Stomach (tissue), 9 donors: ENCODE results near the gene C19orf85. TPM values are rescaled to one million over a fixed set of nuclear protein-coding genes. Genes with fewer than 3 reads are reported as not detected.

Source experiments
- DNase-seq, 2 donors: peaks; one replicate each; pipeline versions ENCODE4 v3.0.0 to v3.0.0-alpha.2; 2013 to 2019
- H3K27ac ChIP-seq, 5 donors: fragments of 200-600 bp in 4 of 5; sonication (generic) in 4 of 5; one replicate each; pipeline ENCODE4 v1.5.1; 2013 to 2019; ENCODE audit warnings: mild to moderate bottlenecking in 1 of 5, moderate library complexity in 1 of 5
- H3K27me3 ChIP-seq, 3 donors: fragments of 200-600 bp; sonication (generic); one replicate each; pipeline ENCODE4 v1.5.1; 2017 to 2019; ENCODE audit warnings: mixed run types in 1 of 3
- H3K36me3 ChIP-seq, 4 donors: fragments of 200-600 bp; sonication (generic); 1 replicate in 3 of 4; 2 replicates in 1 of 4; pipeline ENCODE4 v1.5.1; 2016 to 2019
- H3K4me1 ChIP-seq, 4 donors: fragments of 200-600 bp; sonication (generic); one replicate each; pipeline ENCODE4 v1.5.1; 2016 to 2019
- H3K4me3 ChIP-seq, 4 donors: fragments of 200-600 bp; sonication (generic) in 3 of 4; one replicate each; pipeline ENCODE4 v1.5.1; 2016 to 2019; ENCODE audit warnings: mild to moderate bottlenecking in 1 of 4
- H3K9me3 ChIP-seq, 4 donors: fragments of 200-600 bp; sonication (generic); one replicate each; pipeline ENCODE4 v1.5.1; 2016 to 2019
- EP300 ChIP-seq: sonication (generic); formaldehyde crosslinking; IDR thresholded peaks from one replicate; pipeline ENCODE4 v1.6.1; 2017; ENCODE audit warnings: antibody characterized with exemption
- POLR2A ChIP-seq, 4 donors: fragments of 450-650 bp; IDR thresholded peaks; one replicate each; pipeline ENCODE4 v1.6.1; 2016; ENCODE audit warnings: antibody characterized with exemption in 4 of 4, control low read depth in 2 of 4, mild to moderate bottlenecking in 1 of 4, moderate library complexity in 1 of 4
- POLR2AphosphoS5 ChIP-seq, 3 donors: sonication (generic); formaldehyde crosslinking; IDR thresholded peaks; one replicate each; pipeline ENCODE4 v1.6.1; 2016; ENCODE audit warnings: antibody characterized with exemption in 3 of 3
- WGBS, 5 donors: extraction: QIAGEN DNeasy Blood & Tissue Kit in 3 of 5; methylation state at CpG; one replicate each; pipeline versions ENCODE4 v1.1.5 to v1.1.7; 2013 to 2018; 5-methylcytosine and 5-hydroxymethylcytosine counted together
- intact Hi-C: fragments of 100-400 bp; cut with DNase I; formaldehyde crosslinking; loops from one replicate; pipeline ENCODE4 v1.15.1; 2023; ENCODE audit warnings: low total_unique reads
- polyA plus RNA-seq, 3 donors: library from polyadenylated mRNA; stranded (reverse); fragments of 200-250 nt; gene quantifications; one replicate each; pipeline ENCODE4 v1.2.3, GENCODE V29; 2013
- total RNA-seq, 5 donors: library from RNA; depleted of rRNA; stranded (reverse); fragments of >200 nt; gene quantifications; one replicate each; pipeline versions ENCODE4 v1.1.0 to v1.2.3, GENCODE V29; 2014 to 2016
- TF ChIP-seq, protein P1 (sequence below), 7 experiments: fragments of 450-650 bp in 4 of 7; fragments of 200-600 bp in 3 of 7; sonication (generic) in 3 of 7; IDR thresholded peaks; one replicate each; pipeline ENCODE4 v1.5.1; 2016 to 2019; ENCODE audit warnings: antibody characterized with exemption in 7 of 7, control low read depth in 2 of 7, mild to moderate bottlenecking in 1 of 7
- donor health status: healthy with polysubstance abuse.
- donor health status: Bipolar disorder and iron deficiency.
- donor health status: healthy.

C19orf85 gene
- total and polyA plus RNA-seq, 8 donors: 0.23 TPM; not detected in 7

DNA sequence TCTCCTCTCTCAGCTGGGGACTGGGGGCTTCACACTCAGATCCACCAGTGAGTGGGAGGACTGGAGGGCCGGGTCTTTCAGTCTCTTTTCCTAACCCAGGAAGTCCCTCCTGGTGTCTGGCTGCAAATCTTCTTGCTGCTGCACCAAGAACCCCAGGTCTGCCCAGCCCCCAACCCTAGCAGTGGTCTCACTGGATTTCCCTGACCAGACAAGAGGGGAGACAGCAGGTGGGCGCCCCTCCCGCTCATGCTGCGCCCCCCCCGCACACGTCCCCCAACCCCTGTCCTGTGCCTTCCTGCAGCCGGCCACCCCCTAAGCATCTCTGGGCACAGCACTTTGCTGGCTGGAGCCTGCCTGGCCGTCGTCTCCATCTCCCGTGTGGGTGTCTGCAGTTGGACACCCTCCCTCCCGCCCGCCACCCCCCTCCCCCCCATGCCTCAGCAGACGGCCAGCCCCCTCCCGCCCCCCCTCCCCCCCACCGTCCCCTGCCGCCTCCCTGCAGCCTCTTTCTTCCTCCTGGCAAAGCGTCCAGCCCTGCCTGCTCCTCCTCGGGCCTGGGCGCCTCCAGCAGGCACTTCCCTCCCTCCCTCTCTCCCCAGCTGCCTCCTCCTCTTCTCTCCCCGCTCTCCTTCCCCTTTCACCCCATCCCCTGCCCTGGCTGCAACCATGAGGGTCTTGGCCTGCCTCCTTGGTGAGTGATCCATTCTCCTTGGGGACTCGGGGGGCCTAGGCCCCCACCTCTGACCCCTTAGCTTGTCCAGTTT is 23.6 kb upstream of the C19orf85 start, which contains the start of gene SSC5D:
TSS of gene SSC5D (plus strand) at position 513 of the 764 bp plus-strand sequence. CDS start at position 667, 154 bp downstream.
- 13 to 17% (median 14%) methylated on average over 4 to 21 of the region's 21 CpGs for WGBS, 5 donors
- peaks cover 41 to 93% (median 71%) of the 10 kb centered on the region in 4 donors for H3K4me1 ChIP-seq
- peaks cover 0 to 67% (median 10%) of the 10 kb centered on the region in 3 donors for H3K27me3 ChIP-seq
- no peaks in the 10 kb centered on the region for H3K9me3 ChIP-seq
- TF ChIP-seq, protein P1, sequence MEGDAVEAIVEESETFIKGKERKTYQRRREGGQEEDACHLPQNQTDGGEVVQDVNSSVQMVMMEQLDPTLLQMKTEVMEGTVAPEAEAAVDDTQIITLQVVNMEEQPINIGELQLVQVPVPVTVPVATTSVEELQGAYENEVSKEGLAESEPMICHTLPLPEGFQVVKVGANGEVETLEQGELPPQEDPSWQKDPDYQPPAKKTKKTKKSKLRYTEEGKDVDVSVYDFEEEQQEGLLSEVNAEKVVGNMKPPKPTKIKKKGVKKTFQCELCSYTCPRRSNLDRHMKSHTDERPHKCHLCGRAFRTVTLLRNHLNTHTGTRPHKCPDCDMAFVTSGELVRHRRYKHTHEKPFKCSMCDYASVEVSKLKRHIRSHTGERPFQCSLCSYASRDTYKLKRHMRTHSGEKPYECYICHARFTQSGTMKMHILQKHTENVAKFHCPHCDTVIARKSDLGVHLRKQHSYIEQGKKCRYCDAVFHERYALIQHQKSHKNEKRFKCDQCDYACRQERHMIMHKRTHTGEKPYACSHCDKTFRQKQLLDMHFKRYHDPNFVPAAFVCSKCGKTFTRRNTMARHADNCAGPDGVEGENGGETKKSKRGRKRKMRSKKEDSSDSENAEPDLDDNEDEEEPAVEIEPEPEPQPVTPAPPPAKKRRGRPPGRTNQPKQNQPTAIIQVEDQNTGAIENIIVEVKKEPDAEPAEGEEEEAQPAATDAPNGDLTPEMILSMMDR (IDR thresholded peaks at IDR 0.05): no peak
- TF ChIP-seq POLR2A (IDR thresholded peaks at IDR 0.05) (no peak), POLR2AphosphoS5 (IDR thresholded peaks at IDR 0.05) (no peak), EP300 (no peak)
- H3K36me3 ChIP-seq: peaks cover 4 to 11% (median 7%) of the 10 kb centered on the region in 4 donors
- H3K27ac ChIP-seq: peak within 1 kb of the TSS; percentile 48 to 96 (median 85)
- H3K4me3 ChIP-seq: peak within 1 kb of the TSS in 3 of 4 donors; percentile 16 to 33 (median 18)
- intact Hi-C loops: no loop called here
- DNase-seq: peak in 1 of 2 donors; percentile 79

DNA sequence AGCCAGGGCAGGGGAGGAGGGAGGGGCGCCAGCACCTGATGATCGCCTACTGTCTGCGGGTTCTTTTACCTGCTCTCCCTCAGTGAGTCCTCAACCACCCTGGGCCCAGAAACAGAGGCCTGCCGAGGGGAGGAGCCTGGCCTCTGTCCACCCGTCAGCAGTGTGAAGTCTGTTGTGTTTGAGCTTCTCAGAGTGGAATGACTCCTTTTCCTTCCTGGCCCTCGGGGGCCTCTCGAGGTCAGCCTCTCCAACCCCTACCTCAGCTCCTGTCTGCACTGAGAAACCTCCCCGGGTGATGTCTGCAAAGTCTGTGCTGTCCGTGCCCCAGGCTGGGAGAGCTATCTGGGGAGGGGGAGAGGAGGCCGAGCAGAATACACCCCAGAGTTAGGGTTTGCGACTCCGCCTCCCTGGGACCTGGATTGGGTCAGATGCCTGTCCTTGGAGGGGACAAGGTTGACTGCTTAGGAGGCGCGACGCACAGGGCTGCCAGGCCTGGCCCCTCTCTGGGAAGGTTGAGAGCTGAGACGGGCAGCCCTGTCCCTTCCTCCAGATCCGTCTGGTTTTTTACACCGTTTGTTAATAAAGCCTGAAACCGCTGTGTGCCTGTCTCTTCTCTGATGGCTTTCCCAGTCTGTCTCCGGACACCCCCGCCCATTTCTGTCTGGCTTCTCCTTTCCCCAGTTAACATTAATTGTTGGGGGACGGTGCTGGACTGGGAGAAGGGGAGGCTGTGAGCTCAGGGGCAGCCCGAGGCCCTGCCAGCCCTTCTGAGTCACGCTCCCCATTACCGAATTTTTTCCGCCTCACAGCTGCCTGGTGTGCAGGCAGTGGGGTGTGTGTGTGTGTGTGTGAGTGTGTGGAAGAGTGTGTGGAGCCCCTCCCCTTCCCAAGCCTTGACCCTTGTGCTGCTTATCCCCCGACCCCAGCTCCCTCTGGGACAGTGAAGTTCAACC is 22.7 kb upstream of the C19orf85 start:
- H3K36me3 ChIP-seq: peaks cover 12 to 20% (median 15%) of the 10 kb centered on the region in 4 donors
- peaks cover 41 to 85% (median 66%) of the 10 kb centered on the region in 4 donors for H3K4me1 ChIP-seq
- peak overlapping the region; percentile 41 to 96 (median 85) for H3K27ac ChIP-seq
- H3K9me3 ChIP-seq: no peaks in the 10 kb centered on the region
- 25 to 42% (median 33%) methylated on average over 24 to 27 of the region's 27 CpGs for WGBS, 5 donors
- peak overlapping the region in 1 of 4 donors; percentile 1 for H3K4me3 ChIP-seq
- peaks cover 0 to 59% (median 10%) of the 10 kb centered on the region in 3 donors for H3K27me3 ChIP-seq
- TF ChIP-seq EP300 (no peak), POLR2AphosphoS5 (IDR thresholded peaks at IDR 0.05) (peak in 2 of 3 donors; percentile 18 to 25)
- DNase-seq: peak in 1 of 2 donors; percentile 90
- intact Hi-C loops: no loop called here

DNA sequence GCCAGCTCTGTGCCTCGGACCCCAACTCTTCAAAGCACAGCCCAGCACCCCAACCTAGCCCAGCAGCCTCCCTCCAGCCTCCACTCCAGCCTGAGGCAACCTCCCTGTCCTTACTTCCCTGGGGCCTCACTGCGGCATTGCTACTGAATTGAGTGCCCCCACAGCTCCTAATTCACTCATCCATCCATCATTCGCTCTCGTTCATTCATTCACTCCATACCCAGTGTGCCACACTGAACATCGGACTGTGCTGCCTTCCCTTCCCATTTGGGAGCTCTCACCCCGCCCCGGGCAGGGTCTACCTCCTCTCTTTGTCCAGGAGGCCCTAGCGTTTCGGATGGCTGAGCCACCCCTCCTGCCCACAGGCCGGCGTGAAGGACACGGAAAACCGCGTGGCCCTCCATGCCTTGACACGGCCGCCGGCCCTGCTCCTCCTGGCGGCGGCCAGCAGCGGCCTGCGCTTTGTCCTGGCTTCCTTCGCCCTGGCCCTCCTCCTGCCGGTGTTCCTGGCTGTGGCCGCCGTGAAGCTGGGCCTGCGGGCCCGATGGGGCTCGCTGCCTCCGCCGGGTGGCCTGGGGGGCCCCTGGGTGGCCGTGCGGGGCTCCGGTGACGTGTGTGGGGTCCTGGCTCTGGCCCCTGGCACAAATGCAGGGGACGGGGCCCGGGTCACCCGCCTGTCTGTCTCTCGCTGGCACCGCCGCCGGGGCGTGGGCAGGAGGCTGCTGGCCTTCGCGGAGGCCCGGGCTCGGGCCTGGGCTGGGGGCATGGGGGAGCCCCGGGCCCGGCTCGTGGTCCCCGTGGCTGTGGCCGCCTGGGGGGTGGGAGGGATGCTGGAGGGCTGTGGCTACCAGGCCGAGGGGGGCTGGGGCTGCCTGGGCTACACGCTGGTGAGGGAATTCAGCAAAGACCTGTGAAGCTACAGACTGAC is 21.8 kb upstream of the C19orf85 start:
- Histone ChIP-seq H3K4me1 (peaks cover 40 to 75% (median 58%) of the 10 kb centered on the region in 4 donors), H3K36me3 (peaks cover 12 to 29% (median 25%) of the 10 kb centered on the region in 4 donors), H3K27me3 (peaks cover 0 to 49% (median 10%) of the 10 kb centered on the region in 3 donors), H3K27ac (peak overlapping the region; percentile 41 to 96 (median 85)), H3K4me3 (peak overlapping the region in 1 of 4 donors; percentile 1), H3K9me3 (no peaks in the 10 kb centered on the region)
- no peak for DNase-seq
- 64 to 77% (median 73%) methylated on average over 25 to 53 of the region's 53 CpGs for WGBS, 5 donors
- TF ChIP-seq, protein P1 (IDR thresholded peaks at IDR 0.05): no peak
- TF ChIP-seq POLR2AphosphoS5 (IDR thresholded peaks at IDR 0.05) (no peak), POLR2A (IDR thresholded peaks at IDR 0.05) (no peak), EP300 (no peak)
- intact Hi-C loops: no loop called here

DNA sequence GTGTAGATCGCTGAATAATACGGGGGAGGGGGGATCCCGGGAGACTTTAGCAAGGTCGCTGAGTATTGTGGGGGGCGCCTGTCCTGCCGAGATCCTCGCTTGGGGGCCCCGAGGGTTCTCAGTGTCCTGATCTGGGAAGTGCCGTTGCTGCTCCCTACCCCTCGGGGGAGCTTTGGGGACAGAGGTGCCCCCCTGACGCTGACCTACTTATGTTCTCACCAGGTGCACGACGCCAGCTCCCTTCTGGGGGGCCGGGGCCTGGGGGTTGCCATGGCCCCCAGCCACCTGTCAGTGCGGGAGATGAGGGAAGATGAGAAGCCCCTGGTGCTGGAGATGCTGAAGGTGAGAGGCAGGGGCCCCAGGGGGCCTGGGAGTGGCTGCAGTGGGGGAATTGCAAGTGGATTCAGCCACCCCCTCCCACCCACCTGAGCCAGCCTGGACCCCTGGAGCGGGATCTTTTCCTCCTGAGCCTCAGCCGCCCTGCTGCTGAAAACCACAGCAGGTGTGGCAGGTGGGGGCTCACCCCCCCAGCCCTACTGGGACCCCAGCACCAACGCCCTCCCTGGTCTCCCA is 21.0 kb upstream of the C19orf85 start:
- intact Hi-C loops: no loop called here
- peak overlapping the region; percentile 55 to 66 (median 60) for H3K4me3 ChIP-seq
- H3K9me3 ChIP-seq: no peaks in the 10 kb centered on the region
- no peak for TF ChIP-seq POLR2AphosphoS5 (IDR thresholded peaks at IDR 0.05)
- WGBS, 5 donors: 20 to 38% (median 24%) methylated on average over 3 to 18 of the region's 18 CpGs
- H3K27ac ChIP-seq: peak overlapping the region; percentile 79 to 96 (median 85)
- DNase-seq: no peak
- peaks cover 0 to 41% (median 10%) of the 10 kb centered on the region in 3 donors for H3K27me3 ChIP-seq
- peaks cover 36 to 67% (median 54%) of the 10 kb centered on the region in 4 donors for H3K4me1 ChIP-seq
- peaks cover 12 to 37% (median 31%) of the 10 kb centered on the region in 4 donors for H3K36me3 ChIP-seq
